Measurements from ENCODE around the gene CLPSL1. TPM values are rescaled to one million over a fixed set of nuclear protein-coding genes. Genes with fewer than 3 reads are reported as not detected.

Gene CLPSL1
- total and polyA plus RNA-seq, 2 of the 13 experiments (the other 11 are each of a cell fraction or from before 2014, with no cell fraction given) = not detected

DNA sequence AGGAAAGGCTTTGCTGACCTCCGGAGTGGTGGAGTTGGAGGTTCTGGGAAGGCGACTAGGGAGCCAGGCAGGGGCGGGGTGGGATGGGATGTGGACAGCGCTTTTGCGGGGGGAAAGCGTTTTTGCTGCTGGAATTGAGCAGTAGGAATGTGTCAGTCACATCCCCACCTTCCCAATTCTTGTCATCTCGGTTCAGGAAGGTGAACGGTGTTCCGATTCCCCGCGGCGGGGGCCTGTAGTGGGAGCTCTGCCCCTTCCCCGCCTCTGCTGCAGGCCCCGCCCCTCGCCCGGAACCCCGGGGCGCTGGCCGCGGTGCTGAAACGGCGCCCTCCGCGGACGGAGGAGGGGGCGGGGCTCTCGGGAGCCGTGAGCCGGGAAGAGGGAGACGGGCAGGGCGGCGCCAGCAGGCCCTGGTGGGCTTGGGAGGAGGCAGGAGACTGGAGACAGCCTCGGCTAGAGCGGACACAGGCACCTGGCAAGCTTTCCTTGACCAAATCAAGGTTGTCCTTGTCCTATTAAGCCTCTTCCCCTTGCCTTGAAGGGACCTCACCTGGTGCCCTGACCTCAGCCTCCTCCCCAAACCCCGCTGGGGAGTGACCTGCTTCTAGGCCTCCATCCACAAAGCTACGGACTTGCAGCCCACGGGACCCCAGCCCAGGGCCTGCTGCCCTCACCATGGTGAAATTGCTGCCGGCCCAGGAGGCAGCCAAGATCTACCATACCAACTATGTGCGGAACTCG lies 24.3 kb downstream of the CLPSL1 start, which contains the start of gene LHFPL5 (continued):
- peak; percentile 99; the same call in 1 of the 2 replicates for TF ChIP-seq SP140L (CRISPR knock-in tag; IDR thresholded peaks at IDR 0.05; ENCODE audit: borderline replicate concordance)
- TF ChIP-seq FOSL1 (CRISPR knock-in tag; IDR thresholded peaks at IDR 0.05; ENCODE audit: borderline replicate concordance) = peak; percentile 60; the same call in 1 of the 2 replicates
- TF ChIP-seq, protein P1, sequence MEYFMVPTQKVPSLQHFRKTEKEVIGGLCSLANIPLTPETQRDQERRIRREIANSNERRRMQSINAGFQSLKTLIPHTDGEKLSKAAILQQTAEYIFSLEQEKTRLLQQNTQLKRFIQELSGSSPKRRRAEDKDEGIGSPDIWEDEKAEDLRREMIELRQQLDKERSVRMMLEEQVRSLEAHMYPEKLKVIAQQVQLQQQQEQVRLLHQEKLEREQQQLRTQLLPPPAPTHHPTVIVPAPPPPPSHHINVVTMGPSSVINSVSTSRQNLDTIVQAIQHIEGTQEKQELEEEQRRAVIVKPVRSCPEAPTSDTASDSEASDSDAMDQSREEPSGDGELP (IDR thresholded peaks at IDR 0.05; ENCODE audit: borderline replicate concordance, low read depth) = no peak
- TF ChIP-seq, protein P2, sequence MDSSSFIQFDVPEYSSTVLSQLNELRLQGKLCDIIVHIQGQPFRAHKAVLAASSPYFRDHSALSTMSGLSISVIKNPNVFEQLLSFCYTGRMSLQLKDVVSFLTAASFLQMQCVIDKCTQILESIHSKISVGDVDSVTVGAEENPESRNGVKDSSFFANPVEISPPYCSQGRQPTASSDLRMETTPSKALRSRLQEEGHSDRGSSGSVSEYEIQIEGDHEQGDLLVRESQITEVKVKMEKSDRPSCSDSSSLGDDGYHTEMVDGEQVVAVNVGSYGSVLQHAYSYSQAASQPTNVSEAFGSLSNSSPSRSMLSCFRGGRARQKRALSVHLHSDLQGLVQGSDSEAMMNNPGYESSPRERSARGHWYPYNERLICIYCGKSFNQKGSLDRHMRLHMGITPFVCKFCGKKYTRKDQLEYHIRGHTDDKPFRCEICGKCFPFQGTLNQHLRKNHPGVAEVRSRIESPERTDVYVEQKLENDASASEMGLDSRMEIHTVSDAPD (CRISPR knock-in tag; IDR thresholded peaks at IDR 0.05) = 0 out of 2 replicates have a peak, but pooled peaks have one; percentile 77
- TF ChIP-seq ZNF121 (CRISPR knock-in tag; IDR thresholded peaks at IDR 0.05) = peak; percentile 73
- TF ChIP-seq KLF11 (CRISPR knock-in tag; IDR thresholded peaks at IDR 0.05) = peak; percentile 99
- TF ChIP-seq ZBTB3 (CRISPR knock-in tag; IDR thresholded peaks at IDR 0.05; ENCODE audit: borderline replicate concordance, low read depth) = no peak; the same call in 1 of the 2 replicates
- peak; percentile 99 for TF ChIP-seq ZNF235 (CRISPR knock-in tag; IDR thresholded peaks at IDR 0.05; ENCODE audit: borderline replicate concordance)
- TF ChIP-seq XRCC5 (optimal IDR thresholded peaks at IDR 0.05; ENCODE audit: low read length) = peak; percentile 97
- no peak for TF ChIP-seq PLRG1 (conservative IDR thresholded peaks at IDR 0.05)
- no peak for TF ChIP-seq NFE2L2 (IDR thresholded peaks at IDR 0.05; ENCODE audit: low read length)
- TF ChIP-seq PTBP1 (IDR thresholded peaks at IDR 0.05; ENCODE audit: low read depth, low read length, poor library complexity, severe bottlenecking) = no peak
- TF ChIP-seq, protein P3, sequence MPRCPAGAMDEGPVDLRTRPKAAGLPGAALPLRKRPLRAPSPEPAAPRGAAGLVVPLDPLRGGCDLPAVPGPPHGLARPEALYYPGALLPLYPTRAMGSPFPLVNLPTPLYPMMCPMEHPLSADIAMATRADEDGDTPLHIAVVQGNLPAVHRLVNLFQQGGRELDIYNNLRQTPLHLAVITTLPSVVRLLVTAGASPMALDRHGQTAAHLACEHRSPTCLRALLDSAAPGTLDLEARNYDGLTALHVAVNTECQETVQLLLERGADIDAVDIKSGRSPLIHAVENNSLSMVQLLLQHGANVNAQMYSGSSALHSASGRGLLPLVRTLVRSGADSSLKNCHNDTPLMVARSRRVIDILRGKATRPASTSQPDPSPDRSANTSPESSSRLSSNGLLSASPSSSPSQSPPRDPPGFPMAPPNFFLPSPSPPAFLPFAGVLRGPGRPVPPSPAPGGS (CRISPR knock-in tag; IDR thresholded peaks at IDR 0.05) = peak; percentile 99
- TF ChIP-seq HCFC1 (IDR thresholded peaks at IDR 0.05; ENCODE audit: low read depth, low read length) = no peak
- peak; percentile 93; the same call in 1 of the 2 replicates for TF ChIP-seq ZNF484 (CRISPR knock-in tag; IDR thresholded peaks at IDR 0.05; ENCODE audit: borderline replicate concordance, low read depth)
- TF ChIP-seq FIP1L1 (IDR thresholded peaks at IDR 0.05; ENCODE audit: borderline replicate concordance, insufficient read depth, low read depth, low read length) = no peak
- TF ChIP-seq MXI1 (IDR thresholded peaks at IDR 0.05; ENCODE audit: borderline replicate concordance, low read depth, low read length) = peak; percentile 56; the same call in 1 of the 3 replicates
- TF ChIP-seq ZNF564 (CRISPR knock-in tag; IDR thresholded peaks at IDR 0.05) = peak; percentile 96
- TF ChIP-seq ZNF468 (CRISPR knock-in tag; IDR thresholded peaks at IDR 0.05) = 0 out of 2 replicates have a peak, but pooled peaks have one; percentile 76
- TF ChIP-seq, protein P4, sequence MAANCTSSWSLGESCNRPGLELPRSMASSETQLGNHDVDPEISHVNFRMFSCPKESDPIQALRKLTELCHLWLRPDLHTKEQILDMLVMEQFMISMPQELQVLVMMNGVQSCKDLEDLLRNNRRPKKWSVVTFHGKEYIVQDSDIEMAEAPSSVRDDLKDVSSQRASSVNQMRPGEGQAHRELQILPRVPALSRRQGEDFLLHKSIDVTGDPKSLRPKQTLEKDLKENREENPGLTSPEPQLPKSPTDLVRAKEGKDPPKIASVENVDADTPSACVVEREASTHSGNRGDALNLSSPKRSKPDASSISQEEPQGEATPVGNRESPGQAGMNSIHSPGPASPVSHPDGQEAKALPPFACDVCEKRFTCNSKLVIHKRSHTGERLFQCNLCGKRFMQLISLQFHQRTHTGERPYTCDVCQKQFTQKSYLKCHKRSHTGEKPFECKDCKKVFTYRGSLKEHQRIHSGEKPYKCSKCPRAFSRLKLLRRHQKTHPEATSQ (CRISPR knock-in tag; IDR thresholded peaks at IDR 0.05; ENCODE audit: borderline replicate concordance) = peak; percentile 93; the same call in 1 of the 2 replicates
- TF ChIP-seq YY1 (IDR thresholded peaks at IDR 0.05; ENCODE audit: insufficient read depth, insufficient replicate concordance, low read depth, low read length) = peak; percentile 50
- TF ChIP-seq CEBPB (IDR thresholded peaks at IDR 0.05; ENCODE audit: borderline replicate concordance, low read depth, low read length) = no peak
- no peak for TF ChIP-seq CBX2 (IDR thresholded peaks at IDR 0.05; ENCODE audit: low read depth, low read length)
- 0 out of 2 replicates have a peak, but pooled peaks have one; percentile 62 for TF ChIP-seq CBX2 (CRISPR knock-in tag; IDR thresholded peaks at IDR 0.05; ENCODE audit: low read depth)
